Lung (tissue), 12 donors: ENCODE results near the gene ZNF330. TPM values are rescaled to one million over a fixed set of nuclear protein-coding genes. Genes with fewer than 3 reads are reported as not detected.

Experiments used
- ATAC-seq: fragments of 200-7000 bp; cut with Tn5 transposase; one replicate; pipeline ENCODE4 v1.9.1; 2020; ENCODE audit warnings: moderate number of reproducible peaks; ENCODE audit not compliant: insufficient read depth, low FRiP score
- DNase-seq, 3 donors: peaks; one replicate each; pipeline ENCODE4 v3.0.0-alpha.2; 2013 to 2017
- H3K27ac ChIP-seq, 2 donors: one replicate each; pipeline ENCODE4 v1.5.1; 2013; ENCODE audit warnings: mild to moderate bottlenecking in 2 of 2, moderate library complexity in 2 of 2, control low read depth in 1 of 2, inconsistent platforms in 1 of 2, low read depth in 1 of 2, low read length in 1 of 2
- H3K27me3 ChIP-seq, 3 donors: one replicate each; pipeline ENCODE4 v1.5.1; 2013; ENCODE audit warnings: low read length in 2 of 3; ENCODE audit not compliant: control insufficient read depth in 3 of 3, insufficient read depth in 3 of 3
- H3K36me3 ChIP-seq, 4 donors: one replicate each; pipeline ENCODE4 v1.5.1; 2013; ENCODE audit warnings: low read length in 4 of 4, mild to moderate bottlenecking in 1 of 4, moderate library complexity in 1 of 4; ENCODE audit not compliant: control insufficient read depth in 4 of 4, insufficient read depth in 4 of 4
- H3K4me1 ChIP-seq, 5 donors: one replicate each; pipeline ENCODE4 v1.5.1; 2013; ENCODE audit warnings: low read length in 5 of 5, mild to moderate bottlenecking in 2 of 5, moderate library complexity in 1 of 5; ENCODE audit not compliant: control insufficient read depth in 5 of 5, insufficient read depth in 5 of 5
- H3K4me3 ChIP-seq: one replicate; pipeline ENCODE4 v1.5.1; 2013; ENCODE audit warnings: mild to moderate bottlenecking, control low read depth, moderate library complexity
- H3K9ac ChIP-seq, 2 donors: one replicate each; pipeline ENCODE4 v1.5.1; 2013; ENCODE audit warnings: low read length in 2 of 2, control low read depth in 1 of 2; ENCODE audit not compliant: insufficient read depth in 1 of 2
- H3K9me3 ChIP-seq, 4 donors: one replicate each; pipeline ENCODE4 v1.5.1; 2013; ENCODE audit warnings: low read length in 3 of 4, mild to moderate bottlenecking in 1 of 4, moderate library complexity in 1 of 4; ENCODE audit not compliant: control insufficient read depth in 4 of 4, insufficient read depth in 3 of 4
- CTCF ChIP-seq: IDR thresholded peaks from 2 replicates; pipeline ENCODE4 v1.5.1; 2012; ENCODE audit warnings: mild to moderate bottlenecking; ENCODE audit errors: control extremely low read depth, extremely low read depth
- WGBS, 2 donors: extraction: QIAGEN DNeasy Blood & Tissue Kit; methylation state at CpG; one replicate each; pipeline ENCODE4 v1.1.7; 2013; 5-methylcytosine and 5-hydroxymethylcytosine counted together
- polyA plus RNA-seq, 2 donors: library from polyadenylated mRNA; stranded (reverse); fragments of 200-250 nt; gene quantifications; one replicate each; pipeline ENCODE4 v1.2.1, GENCODE V29; 2013
- total RNA-seq, 2 donors: library from RNA; depleted of rRNA in 1 of 2; stranded (reverse); fragments of >200 nt in 1 of 2; gene quantifications; one replicate each; pipeline ENCODE4 v1.2.1, GENCODE V29; 2014 to 2021
- donor health status: control.
- donor health status: control.
- donor health status: Bipolar disorder and iron deficiency.
- donor health status: healthy.
- donor health status: DM: yes; HTN: yes; CAD: no.

ZNF330 gene
- total and polyA plus RNA-seq, 4 donors = 23.7 to 55.8 (median 37.3) TPM

- Histone ChIP-seq H3K27me3 (no peaks in the 10 kb centered on the region), H3K36me3 (no peaks in the 10 kb centered on the region), H3K4me3 (no peak overlapping the region), H3K9me3 (no peaks in the 10 kb centered on the region), H3K4me1 (peaks cover 0 to 5% (median 1%) of the 10 kb centered on the region in 5 donors), H3K9ac (no peak overlapping the region), H3K27ac (no peak overlapping the region)
- peak; percentile 66 for ATAC-seq
- TF ChIP-seq CTCF = no peak
- peak; percentile 51 to 71 (median 67) for DNase-seq
- WGBS, 2 donors = 61 to 82% methylated on average over 4 of the region's 4 CpGs
These were observed 27.3 kb downstream of the ZNF330 start for GRCh38 chr4:141248029-141248428.

- no peak for TF ChIP-seq CTCF
- Histone ChIP-seq H3K27me3 (no peaks in the 10 kb centered on the region), H3K4me3 (no peak overlapping the region), H3K36me3 (no peaks in the 10 kb centered on the region), H3K4me1 (peaks cover 0 to 5% (median 1%) of the 10 kb centered on the region in 5 donors), H3K27ac (no peak overlapping the region), H3K9ac (no peak overlapping the region), H3K9me3 (no peaks in the 10 kb centered on the region)
- no peak for ATAC-seq
- peak in 2 of 3 donors; percentile 66 to 76 for DNase-seq
These were observed 27.8 kb downstream of the ZNF330 start for GRCh38 chr4:141248486-141248885.

DNA sequence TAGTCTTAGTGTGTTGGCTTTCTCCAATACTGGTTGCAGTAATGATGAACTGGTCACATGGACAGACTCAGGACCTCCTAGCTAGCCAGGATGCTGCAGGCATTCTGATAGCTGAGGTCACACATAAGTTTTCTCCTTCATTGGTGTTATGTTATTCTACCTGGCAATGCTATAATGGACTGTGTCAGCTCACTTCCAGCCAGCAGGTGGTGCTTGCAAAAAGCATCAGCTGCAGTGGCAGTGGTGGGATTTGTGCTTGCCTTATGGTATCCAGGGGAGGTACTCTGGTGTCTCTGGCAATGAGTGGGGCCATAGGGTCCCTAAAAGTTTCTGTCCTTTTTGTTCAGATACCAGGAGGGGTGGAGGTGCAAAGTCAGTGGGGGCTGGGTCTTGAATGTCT, 33.6 kb downstream of the ZNF330 start:
- Histone ChIP-seq H3K4me1 (no peaks in the 10 kb centered on the region), H3K9me3 (peaks cover 0 to 4% (median 0%) of the 10 kb centered on the region in 4 donors), H3K36me3 (no peaks in the 10 kb centered on the region), H3K9ac (no peak overlapping the region), H3K27ac (no peak overlapping the region), H3K4me3 (no peak overlapping the region), H3K27me3 (peaks cover 0 to 3% (median 0%) of the 10 kb centered on the region in 3 donors)
- ATAC-seq = no peak
- DNase-seq = no peak
- TF ChIP-seq CTCF = no peak

DNA sequence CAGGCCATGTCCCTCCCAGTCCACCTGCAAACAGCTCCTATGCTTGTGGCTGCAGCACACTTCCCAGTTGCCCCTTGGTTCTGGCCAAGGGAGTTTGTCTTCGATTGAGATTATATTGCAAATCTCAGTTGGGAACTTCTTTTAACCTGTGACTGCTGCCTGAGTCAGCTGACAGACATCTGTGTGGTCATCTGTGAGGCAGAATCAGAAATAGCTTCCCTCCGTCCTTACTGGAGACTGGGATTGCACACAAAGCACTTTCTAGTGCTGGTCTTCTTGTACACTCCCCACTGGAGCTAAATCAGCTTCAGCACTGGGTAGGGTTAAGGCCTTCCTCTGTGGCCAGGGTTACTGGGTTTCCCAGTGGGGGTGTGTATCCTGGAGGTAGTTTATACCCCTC, 34.3 kb downstream of the ZNF330 start:
- 87 to 89% methylated on average over 2 of the region's 2 CpGs for WGBS, 2 donors
- H3K27me3 ChIP-seq = peaks cover 0 to 3% (median 0%) of the 10 kb centered on the region in 3 donors
- no peak for ATAC-seq
- TF ChIP-seq CTCF = no peak
- H3K36me3 ChIP-seq = no peaks in the 10 kb centered on the region
- no peak overlapping the region for H3K27ac ChIP-seq
- no peak overlapping the region for H3K9ac ChIP-seq
- H3K4me1 ChIP-seq = no peaks in the 10 kb centered on the region
- no peak for DNase-seq
- H3K9me3 ChIP-seq = peaks cover 0 to 4% (median 0%) of the 10 kb centered on the region in 4 donors
- H3K4me3 ChIP-seq = no peak overlapping the region
